Upper lobe of right lung (tissue), 1 donor: ENCODE results near the gene CCT8L2. TPM values are rescaled to one million over a fixed set of nuclear protein-coding genes. Genes with fewer than 3 reads are reported as not detected.
A peak's percentile ranks its signal among the peaks of the same experiment; 100 is the strongest.
"Not testable (repeated sequence)": the region's sequence is repeated elsewhere in the genome, so short reads cannot be mapped to it uniquely, and the experiment has no call there.

ENCODE experiments used
- ATAC-seq: fragments of 200-7000 bp; cut with Tn5 transposase; one replicate; pipeline ENCODE4 v1.9.1; 2020; ENCODE audit warnings: mild to moderate bottlenecking, moderate library complexity
- DNase-seq: peaks from one replicate; pipeline ENCODE4 v3.0.0-alpha.2; 2020
- H3K27ac ChIP-seq: fragments of 200-600 bp; one replicate; pipeline ENCODE4 v1.8.0; 2022
- H3K27me3 ChIP-seq: fragments of 200-600 bp; one replicate; pipeline ENCODE4 v1.8.0; 2022; ENCODE audit warnings: mild to moderate bottlenecking
- H3K36me3 ChIP-seq: fragments of 200-600 bp; one replicate; pipeline ENCODE4 v1.8.0; 2022
- H3K4me1 ChIP-seq: fragments of 200-600 bp; one replicate; pipeline ENCODE4 v1.8.0; 2022
- H3K4me3 ChIP-seq: fragments of 200-600 bp; one replicate; pipeline ENCODE4 v1.8.0; 2022; ENCODE audit warnings: mild to moderate bottlenecking
- H3K9me3 ChIP-seq: fragments of 200-600 bp; one replicate; pipeline ENCODE4 v1.8.0; 2022
- CTCF ChIP-seq: fragments of 200-600 bp; IDR thresholded peaks from one replicate; pipeline ENCODE4 v1.8.0; 2022; ENCODE audit warnings: antibody characterized with exemption
- intact Hi-C: fragments of 100-400 bp; cut with DNase I; formaldehyde crosslinking; loops from one replicate; pipeline ENCODE4 v1.11.0; 2022
- long read RNA-seq: library from polyadenylated mRNA; unstranded; transcript quantifications from one replicate; pipeline ENCODE4 v2.0.0, GENCODE V29; 2021
- total RNA-seq: library from RNA; stranded (reverse); fragmentation: NEBNext Ultra II Directional; extraction: Animal tissue kit (Norgen Biotek cat#: 25700); gene quantifications from one replicate; pipeline ENCODE4 v1.2.1, GENCODE V29; 2021
- donor health status: DM: no; HTN: yes; CAD: no; lungs with severe emphysema.

CCT8L2 gene
- total RNA-seq, result not detected
- long read RNA-seq, result 0 reads

- ATAC-seq, H3K36me3 ChIP-seq, H3K4me1 ChIP-seq, H3K9me3 ChIP-seq, H3K27me3 ChIP-seq, DNase-seq, intact Hi-C loops, H3K4me3 ChIP-seq, H3K27ac ChIP-seq: not testable (repeated sequence)
Measured at GRCh38 chr22:16592710-16593109, at the start of gene CCT8L2. Gene CCT8L2 (minus strand): TSS chr22:16592810. CDS start chr22:16592550, 260 bp downstream.

GRCh38 chr22:16635442-16635841 lies 42.8 kb upstream of the CCT8L2 start:
- H3K36me3 ChIP-seq, ATAC-seq, H3K27ac ChIP-seq, H3K9me3 ChIP-seq, H3K4me3 ChIP-seq, H3K4me1 ChIP-seq, intact Hi-C loops, H3K27me3 ChIP-seq, DNase-seq: not testable (repeated sequence)

- H3K27me3 ChIP-seq, H3K4me3 ChIP-seq, H3K4me1 ChIP-seq, H3K27ac ChIP-seq, intact Hi-C loops, H3K36me3 ChIP-seq, H3K9me3 ChIP-seq, DNase-seq, ATAC-seq: not testable (repeated sequence)
Measured at GRCh38 chr22:16634092-16634491, 41.5 kb upstream of the CCT8L2 start.

GRCh38 chr22:16628476-16628875 lies 35.9 kb upstream of the CCT8L2 start:
- H3K27ac ChIP-seq, DNase-seq, intact Hi-C loops, ATAC-seq, H3K4me3 ChIP-seq, H3K4me1 ChIP-seq, H3K9me3 ChIP-seq, H3K27me3 ChIP-seq, H3K36me3 ChIP-seq: not testable (repeated sequence)

- H3K4me1 ChIP-seq, ATAC-seq, H3K27me3 ChIP-seq, DNase-seq, H3K9me3 ChIP-seq, H3K4me3 ChIP-seq, H3K36me3 ChIP-seq, H3K27ac ChIP-seq, intact Hi-C loops: not testable (repeated sequence)
Measured at GRCh38 chr22:16625018-16625417, 32.4 kb upstream of the CCT8L2 start.

- ATAC-seq, intact Hi-C loops, H3K9me3 ChIP-seq: not testable (repeated sequence)
Measured at GRCh38 chr22:16623595-16623994, 31.0 kb upstream of the CCT8L2 start.

GRCh38 chr22:16617516-16617915 lies 24.9 kb upstream of the CCT8L2 start:
- H3K27me3 ChIP-seq, DNase-seq, H3K4me3 ChIP-seq, H3K36me3 ChIP-seq, H3K4me1 ChIP-seq, H3K9me3 ChIP-seq, H3K27ac ChIP-seq, intact Hi-C loops, ATAC-seq: not testable (repeated sequence)

More at GRCh38 chr22:16623595-16623994, 31.0 kb upstream of the CCT8L2 start:
- H3K4me1 ChIP-seq, DNase-seq, H3K27me3 ChIP-seq, H3K36me3 ChIP-seq, H3K27ac ChIP-seq, H3K4me3 ChIP-seq: not testable (repeated sequence)

GRCh38 chr22:16616390-16616938 lies 23.9 kb upstream of the CCT8L2 start:
- H3K36me3 ChIP-seq, H3K27me3 ChIP-seq, H3K9me3 ChIP-seq, intact Hi-C loops, H3K27ac ChIP-seq, H3K4me3 ChIP-seq, ATAC-seq, DNase-seq, H3K4me1 ChIP-seq: not testable (repeated sequence)

- H3K4me1 ChIP-seq, DNase-seq, H3K27me3 ChIP-seq, H3K36me3 ChIP-seq, intact Hi-C loops, H3K27ac ChIP-seq, H3K9me3 ChIP-seq, H3K4me3 ChIP-seq, ATAC-seq: not testable (repeated sequence)
Measured at GRCh38 chr22:16615606-16616245, 23.1 kb upstream of the CCT8L2 start.

GRCh38 chr22:16609548-16610261 lies 17.1 kb upstream of the CCT8L2 start:
- no peak for DNase-seq
- intact Hi-C loops, result no loop called here
- TF ChIP-seq CTCF, result no peak
- no peak for ATAC-seq
- Histone ChIP-seq H3K27ac (no peak overlapping the region), H3K4me3 (peak overlapping the region; percentile 21), H3K36me3 (no peaks in the 10 kb centered on the region), H3K27me3 (peaks cover 14% of the 10 kb centered on the region), H3K9me3 (no peaks in the 10 kb centered on the region), H3K4me1 (no peaks in the 10 kb centered on the region)
